GM19395 (cell line): Measurements from ENCODE around the gene SNRPD1.
"Not testable (repeated sequence)": the region's sequence is repeated elsewhere in the genome, so short reads cannot be mapped to it uniquely, and the experiment has no call there.

Experiments used
- ATAC-seq: cut with Tn5 transposase; IDR thresholded peaks from one replicate; pipeline ENCODE4 v1.9.1; 2021; ENCODE audit warnings: mild to moderate bottlenecking, moderate library complexity; ENCODE audit not compliant: unreplicated experiment

Gene SNRPD1

GRCh38 chr18:21634588-21635199, 22.6 kb downstream of the SNRPD1 start:
- ATAC-seq, result no peak

DNA sequence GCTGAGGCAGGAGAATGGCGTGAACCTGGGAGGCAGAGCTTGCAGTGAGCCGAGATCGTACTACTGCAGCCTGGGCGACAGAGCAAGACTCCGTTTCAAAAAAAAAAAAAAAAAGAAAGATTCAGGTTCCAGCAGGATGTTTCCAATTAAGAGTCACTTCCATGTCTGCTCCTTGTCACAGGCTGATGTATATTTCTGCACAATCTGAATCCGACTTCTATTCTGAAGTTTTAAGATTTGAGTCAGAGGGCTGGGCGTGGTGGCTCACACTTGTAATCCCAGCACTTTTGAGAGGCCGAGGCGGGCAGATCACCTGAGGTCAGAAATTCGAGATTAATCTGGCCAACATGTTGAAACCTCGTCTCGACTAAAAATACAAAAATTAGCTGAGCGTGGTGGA, 24.7 kb downstream of the SNRPD1 start:
- ATAC-seq, result no peak

- ATAC-seq, result no peak
These were observed 26.7 kb downstream of the SNRPD1 start for GRCh38 chr18:21638822-21639221.

DNA sequence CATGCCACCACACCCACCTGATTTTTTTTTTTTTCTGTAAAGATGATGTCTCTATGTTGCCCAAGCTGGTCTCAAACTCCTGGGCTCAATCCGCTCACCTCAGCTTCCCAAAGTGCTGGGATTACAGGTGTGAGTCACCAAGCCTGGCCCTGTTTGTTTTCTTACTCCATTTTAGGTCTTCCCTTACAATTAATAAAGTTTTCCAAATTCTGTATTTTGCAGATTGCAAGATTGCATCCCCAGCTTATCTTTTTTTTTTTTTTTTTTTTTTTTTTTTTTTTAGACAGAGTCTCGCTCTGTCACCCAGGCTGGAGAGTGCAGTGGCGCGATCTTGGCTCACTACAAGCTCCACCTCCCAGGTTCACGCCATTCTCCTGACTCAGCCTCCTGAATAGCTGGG, 28.3 kb downstream of the SNRPD1 start:
- ATAC-seq, result not testable (repeated sequence)

- ATAC-seq, result no peak
These were observed 38.2 kb downstream of the SNRPD1 start for GRCh38 chr18:21650311-21650710.

- no peak for ATAC-seq
These were observed 40.0 kb downstream of the SNRPD1 start for GRCh38 chr18:21652073-21652472.

GRCh38 chr18:21653361-21653760, 41.2 kb downstream of the SNRPD1 start:
- ATAC-seq, result no peak

DNA sequence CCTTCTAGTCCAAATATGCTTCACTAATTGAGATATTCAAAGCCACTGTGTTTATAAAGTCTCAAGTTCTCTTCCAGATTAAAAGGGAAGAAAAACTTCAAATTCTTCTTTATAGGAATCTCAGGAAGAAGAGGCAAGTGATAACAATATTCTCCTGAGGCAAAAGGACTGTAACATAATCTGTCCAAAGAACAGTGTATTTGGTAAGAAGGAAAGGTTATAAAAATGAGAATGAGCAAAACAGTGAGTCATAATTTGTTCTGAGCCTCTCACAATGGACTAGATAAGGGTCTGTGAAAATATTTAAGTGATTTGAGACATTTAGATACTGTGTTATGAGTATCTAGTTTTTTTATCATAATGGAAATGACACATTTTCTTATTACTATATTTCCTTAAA, 44.3 kb downstream of the SNRPD1 start:
- ATAC-seq, result no peak

- no peak for ATAC-seq
These were observed 48.0 kb downstream of the SNRPD1 start for GRCh38 chr18:21660078-21660477.

GRCh38 chr18:21662581-21662980, 50.5 kb downstream of the SNRPD1 start:
- ATAC-seq, result no peak

- ATAC-seq, result no peak
These were observed 51.5 kb downstream of the SNRPD1 start for GRCh38 chr18:21663578-21663977.

GRCh38 chr18:21664069-21664468, 52.0 kb downstream of the SNRPD1 start:
- no peak for ATAC-seq

GRCh38 chr18:21669736-21670285, 57.7 kb downstream of the SNRPD1 start:
- ATAC-seq, result no peak

- ATAC-seq, result no peak
These were observed 60.6 kb downstream of the SNRPD1 start for GRCh38 chr18:21672521-21673267.

DNA sequence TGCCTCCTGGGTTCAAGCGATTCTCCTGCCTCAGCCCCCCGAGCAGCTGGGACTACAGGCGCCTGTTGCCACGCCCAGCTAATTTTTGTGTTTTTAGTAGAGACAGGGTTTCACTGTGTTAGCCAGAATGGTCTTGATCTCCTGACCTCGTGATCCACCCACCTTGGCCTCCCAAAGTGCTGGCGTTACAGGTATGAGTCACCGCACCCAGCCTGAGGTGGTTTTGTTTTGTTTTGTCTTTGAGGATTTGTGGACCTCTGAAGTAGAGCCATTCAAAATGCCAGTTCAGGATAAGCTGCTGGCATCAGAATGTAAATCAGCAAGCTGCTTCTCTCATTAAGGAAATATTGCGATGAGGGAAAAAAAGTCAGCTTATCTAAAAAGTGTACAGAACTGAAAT, 63.2 kb downstream of the SNRPD1 start:
- not testable (repeated sequence) for ATAC-seq

GRCh38 chr18:21678859-21679258, 66.7 kb downstream of the SNRPD1 start:
- ATAC-seq, result no peak

DNA sequence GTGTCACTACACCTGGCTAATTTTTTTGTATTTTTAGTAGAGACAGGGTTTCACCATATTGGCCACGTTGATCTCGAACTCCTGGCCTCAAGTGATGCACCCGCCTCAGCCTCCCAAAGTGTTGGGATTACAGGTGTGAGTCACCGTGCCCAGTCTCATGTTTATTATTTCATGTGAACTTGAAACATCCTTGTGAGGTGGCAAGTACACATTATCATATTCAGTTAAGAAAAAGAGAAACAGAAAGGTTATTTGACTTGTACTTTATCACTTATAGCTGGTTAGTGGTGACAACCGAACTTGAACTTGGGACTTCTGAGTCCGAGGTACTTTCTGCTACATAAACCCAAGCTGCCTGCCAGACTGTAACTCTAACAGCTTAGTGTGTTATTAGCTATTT, 68.0 kb downstream of the SNRPD1 start:
- ATAC-seq, result no peak

DNA sequence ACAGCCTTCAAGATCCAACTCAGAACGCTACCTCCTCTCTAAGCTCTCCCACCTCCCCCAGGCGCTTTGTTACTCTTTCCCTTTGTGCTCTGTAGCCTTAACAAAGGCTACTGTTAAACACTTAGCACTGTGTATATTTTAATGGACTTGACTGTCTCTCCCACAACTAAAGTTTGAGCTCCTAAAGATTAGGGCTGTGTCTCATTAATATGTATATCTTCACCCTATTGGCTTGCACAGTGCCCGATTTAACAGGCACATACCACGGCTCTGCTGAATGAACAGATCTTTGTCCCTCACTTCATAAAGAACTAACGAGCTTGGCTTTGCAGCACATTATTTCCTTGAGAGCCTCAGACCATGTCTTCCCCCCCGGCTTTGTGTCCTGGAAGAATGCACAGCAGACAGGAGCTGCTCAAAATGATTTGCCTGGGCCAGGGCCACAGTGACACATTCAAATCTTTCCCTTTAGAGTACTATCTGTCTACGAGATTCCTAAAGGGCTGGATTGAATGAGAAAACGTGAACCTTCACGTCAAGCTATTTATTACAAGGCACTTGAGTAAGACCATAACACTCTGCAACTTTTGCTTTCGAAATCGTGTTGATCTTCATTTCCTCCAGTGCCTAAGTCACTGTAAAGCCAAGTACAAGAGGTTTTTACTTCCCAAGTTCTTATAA, 70.4 kb downstream of the SNRPD1 start:
- peak; percentile 42 for ATAC-seq
